NCI-H1417 treated with DMSO at 0.1 percent for 48 hours (cell line): Measurements from ENCODE around the gene ZNF710.

Experiments
- DNase-seq: peaks from one replicate; lab custom pipeline; 2025; lab: John Stamatoyannopoulos, UW

The ZNF710 gene

DNA sequence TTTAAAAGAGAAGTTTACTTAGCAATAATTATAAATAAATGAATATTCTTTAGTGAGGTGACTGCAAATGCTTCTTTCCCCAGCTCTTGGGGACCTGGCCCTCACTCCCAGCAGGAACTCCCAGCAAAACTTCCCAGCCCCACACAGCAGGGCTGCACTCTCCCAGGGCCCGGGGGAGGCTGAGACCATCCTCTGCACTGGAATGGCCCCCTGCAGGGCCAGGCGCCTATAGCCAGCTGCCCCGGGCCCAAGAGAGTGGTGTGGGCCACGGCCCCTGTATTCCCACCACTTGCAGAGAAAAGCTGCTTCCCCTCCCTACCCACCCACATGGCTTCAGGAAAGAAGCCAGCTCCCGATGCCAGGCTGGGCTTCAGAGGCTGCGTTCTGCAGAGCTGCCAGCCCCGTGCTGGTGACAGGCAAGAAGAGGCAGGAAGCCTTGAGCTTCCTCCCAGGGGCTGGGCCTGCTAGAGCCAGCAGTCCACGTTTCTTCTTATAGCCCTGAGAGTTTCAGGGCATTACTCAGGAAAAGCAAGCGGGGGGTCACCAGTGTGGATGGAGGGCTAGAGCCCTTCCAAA is 81.1 kb downstream of the ZNF710 start:
- DNase-seq, result no peak

DNA sequence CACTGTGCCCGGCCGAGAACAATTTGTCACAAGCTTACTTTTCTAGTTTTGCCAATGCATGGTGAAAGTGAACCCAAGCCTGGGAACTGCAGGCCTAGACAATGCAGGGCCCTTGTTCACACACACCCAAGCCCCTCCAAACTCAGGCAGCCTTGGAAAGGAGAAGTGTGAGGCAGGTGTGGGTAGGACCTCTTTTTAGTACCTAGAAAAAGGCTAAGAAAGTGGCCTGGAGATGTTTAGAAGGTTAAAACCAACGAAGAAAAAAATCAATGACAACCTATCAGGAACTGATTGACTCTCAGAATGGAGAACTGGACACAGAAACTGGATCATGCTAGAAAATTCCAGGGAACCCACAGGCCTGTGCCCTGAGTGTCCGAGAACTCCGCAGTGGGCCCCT is 82.3 kb downstream of the ZNF710 start:
- no peak for DNase-seq

DNA sequence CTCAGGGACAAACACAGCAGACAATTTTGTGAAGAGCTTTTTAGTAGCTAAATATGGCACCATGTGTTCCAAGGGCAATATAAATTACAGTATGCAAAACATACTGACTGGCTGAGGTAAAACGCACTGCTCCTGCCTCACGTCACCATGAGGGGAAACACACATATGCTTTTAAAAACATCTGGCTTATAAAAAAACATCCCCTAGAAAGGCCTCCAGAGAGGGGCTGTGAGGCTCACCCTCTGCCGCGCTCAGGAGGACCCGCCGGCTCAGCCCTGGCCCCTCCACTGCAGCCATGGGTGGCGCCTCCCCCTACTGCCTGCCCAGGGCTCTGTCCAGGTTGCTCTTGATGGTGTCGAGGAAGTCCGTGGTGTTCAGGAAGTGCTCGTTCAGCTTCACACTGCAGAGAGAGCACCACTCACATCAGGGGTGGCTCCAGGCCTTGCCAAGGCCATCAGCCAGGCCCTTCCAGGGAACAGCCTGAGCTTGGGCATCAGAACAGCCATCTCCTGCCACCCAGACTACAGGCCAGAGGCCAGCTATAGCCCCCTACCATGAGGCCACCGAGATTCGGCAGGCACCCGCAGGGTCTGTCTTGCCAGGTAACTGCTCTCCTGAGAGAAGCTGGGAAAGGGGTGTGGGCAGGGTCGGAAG is 83.0 kb downstream of the ZNF710 start:
- DNase-seq, result no peak

DNA sequence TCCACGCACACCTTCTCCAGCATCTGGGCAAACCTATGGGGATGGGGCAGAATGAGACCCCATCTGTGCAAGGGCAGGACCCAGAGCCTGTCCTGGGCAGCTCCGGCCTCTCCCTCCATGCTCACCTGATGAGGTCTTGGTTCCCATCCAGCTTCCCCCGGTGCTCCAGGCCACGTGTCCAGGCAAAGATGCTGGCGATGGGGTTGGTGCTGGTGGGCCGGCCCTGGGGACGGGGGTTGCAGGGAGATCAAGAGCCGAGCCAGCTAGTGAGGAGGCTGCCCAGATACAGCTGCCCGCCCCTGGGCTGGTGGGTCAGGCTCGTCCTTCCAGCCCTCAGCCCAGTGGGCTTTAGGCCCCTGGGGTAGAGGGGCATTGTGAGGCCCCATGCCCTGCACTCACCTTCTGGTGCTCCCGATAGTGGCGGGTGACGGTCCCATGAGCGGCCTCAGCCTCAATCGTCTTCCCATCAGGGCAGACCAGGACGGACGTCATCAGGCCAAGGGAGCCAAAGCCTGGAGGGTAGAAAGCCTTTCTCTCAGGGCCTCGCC is 83.8 kb downstream of the ZNF710 start:
- DNase-seq, result no peak

DNA sequence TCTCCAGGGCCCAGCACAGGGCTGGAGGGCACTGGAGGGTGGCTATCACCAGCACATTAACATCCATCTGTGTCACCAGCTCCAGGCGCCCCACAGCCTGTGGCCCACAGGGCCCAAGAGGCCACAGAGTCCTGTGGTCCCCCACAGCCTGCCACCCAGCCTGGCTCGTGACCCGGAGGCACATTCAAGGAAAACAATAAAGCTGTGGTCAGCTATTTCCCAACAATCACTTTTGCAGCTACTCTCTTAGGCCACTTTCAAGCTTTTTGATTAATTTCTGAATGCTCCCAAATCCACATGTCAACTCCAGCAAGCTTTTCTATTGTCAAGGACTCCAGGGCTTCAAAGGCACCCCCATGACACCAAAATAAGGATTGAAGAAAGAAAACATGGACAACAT is 84.4 kb downstream of the ZNF710 start:
- no peak for DNase-seq

DNA sequence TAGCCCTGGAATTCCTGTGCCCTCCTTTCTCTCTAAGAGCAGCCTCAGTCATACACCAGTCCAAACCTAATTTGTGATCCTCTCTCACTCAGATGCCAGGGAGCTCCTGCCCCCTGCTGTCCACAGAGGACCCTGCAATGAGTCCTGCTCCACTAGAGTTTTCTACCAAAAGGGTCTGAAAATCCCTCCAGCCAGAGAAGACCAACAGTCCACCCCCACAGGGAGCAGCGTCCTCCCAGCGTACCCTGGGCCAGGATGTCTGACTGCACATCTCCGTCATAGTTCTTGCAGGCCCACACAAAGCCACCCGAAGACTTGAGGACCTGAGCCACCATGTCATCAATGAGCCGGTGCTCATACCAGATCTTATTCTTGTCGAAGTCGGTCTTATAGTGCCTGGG is 85.7 kb downstream of the ZNF710 start:
- no peak for DNase-seq

DNA sequence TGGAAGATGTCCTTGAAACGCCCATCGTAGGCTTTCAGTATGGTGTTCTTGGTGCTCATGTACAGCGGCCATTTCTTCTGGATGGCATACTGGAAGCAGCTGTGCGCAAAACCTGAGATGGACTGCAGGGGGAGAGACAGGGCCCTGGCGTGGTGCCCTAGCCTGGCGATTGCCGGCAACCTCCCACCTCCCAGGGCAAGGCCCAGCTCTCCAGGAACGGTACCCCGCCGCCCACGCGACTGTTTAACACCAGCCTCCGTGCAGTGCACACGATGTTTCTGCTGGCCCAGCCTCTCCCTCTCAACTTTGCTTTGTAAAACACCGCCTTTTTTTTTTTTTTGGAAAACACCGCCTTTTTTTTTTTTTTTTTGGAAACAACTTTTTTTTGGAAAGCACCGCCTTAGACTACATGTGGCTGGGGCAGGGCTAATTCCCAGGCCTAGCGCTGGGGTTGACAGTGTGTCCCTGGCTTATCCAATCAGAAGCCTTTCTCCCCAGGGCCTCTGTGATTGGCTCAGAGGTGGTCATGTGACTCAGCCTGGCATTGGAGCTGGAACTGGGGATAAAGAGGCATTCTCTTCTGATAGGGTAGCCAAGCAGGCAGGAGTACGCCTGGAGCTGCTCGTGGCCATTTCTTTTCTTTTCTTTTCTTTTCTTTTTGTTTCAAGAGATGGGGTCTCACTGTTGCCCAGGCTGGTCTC is 86.5 kb downstream of the ZNF710 start:
- DNase-seq, result no peak

DNA sequence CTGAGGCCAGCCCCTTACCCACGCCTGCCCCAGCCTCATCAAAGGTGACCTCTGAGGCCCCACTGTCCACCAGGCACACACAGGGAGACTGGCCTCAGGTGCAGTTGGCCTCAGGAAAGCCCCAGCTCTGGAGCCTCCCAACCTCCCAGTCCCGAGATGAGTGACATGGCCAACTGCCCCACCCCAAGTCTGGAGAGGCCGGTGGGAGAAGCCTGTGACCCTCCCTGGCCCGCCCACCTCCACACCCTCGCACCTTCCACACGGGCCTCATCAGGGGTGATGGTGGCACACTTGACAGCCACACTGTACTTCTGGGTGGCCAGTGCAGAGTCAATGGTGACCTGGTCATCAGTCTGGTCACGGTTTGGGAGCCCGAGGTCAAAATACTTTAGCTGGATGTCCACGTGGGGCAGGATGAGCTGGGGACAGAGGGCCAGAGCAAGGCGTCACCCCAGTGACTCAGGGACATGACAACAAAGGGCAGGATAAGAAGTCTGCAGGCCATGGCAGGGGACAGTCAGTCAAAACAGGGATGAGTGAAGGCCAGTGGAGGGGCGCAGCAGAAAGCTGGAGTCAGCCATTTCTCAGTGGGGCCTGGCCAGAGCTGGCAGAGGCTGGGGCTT is 89.2 kb downstream of the ZNF710 start:
- DNase-seq, result no peak

DNA sequence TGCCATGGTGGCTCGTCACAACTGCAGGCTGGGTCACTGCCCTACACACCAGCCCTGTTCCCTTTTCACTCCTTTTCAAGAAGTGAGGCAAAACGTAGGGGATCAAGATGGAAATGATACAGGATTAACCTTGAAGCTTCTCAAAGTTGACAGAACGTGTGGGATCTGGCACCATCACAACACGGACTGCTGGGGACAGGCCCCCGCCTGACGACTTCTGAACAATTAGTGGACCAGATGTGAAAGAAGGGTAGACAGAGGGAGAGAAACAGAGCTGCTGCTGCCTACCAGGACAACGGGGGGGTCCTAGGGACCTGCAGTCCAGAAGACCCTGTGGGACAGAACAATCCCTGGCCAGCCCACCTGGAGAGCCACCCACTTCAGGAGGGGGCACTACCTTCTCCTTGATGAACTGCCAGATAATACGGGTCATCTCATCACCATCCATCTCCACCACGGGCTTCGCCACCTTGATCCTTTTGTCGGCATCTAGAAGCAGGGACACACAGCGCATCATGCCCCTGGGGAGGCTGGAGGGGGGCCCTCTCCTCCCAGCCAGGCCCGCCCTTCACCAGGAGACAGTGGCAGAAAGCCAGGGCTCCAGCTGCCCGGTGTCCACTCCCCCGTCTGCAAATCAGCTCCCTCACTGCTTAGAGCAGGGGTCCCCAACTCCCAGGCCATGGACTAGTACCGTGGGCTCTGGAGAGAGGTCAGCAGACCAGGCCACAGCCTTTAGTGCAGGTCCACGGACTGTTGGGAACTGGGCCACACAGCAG is 90.2 kb downstream of the ZNF710 start:
- no peak for DNase-seq

DNA sequence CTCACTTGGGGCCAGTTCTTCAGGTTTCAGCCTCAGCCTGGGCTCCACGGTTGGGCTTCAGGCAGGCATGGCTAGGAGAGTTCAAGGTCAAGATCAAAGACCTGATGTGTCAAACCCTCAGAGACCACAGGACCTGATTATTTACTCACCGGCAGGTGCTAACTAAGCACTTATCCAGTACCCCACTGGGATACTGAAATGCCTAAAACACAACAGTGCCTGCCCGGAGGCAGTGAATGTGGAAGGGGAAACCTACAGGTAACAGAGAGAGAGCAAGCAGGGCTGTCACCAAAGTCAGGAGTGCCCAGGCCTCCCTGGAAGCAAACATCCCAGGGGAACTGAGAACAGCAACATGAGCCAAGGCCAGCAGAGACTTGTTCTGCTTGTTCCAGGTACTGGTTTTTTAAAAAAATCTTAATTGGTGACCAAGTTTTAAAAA is 94.4 kb downstream of the ZNF710 start:
- DNase-seq, result peak; percentile 28

DNA sequence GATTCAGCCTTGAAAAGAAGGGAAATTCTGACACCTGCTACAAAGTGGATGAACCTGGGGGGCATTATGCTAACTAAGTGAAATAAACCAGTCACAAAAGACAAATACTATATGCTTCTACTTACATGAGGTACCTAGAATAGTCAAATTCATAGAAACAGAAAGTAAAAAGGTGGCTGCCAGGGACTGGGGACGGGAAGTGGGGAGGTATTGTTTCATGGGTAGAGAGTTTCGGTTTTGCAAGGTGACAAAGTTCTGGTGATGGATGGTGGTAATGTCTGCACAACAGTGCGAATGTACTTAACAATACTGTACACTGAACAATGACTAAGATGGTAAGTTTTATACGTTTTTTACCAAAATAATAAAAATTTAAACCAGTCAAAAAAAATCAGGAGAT is 96.4 kb downstream of the ZNF710 start:
- DNase-seq, result no peak

DNA sequence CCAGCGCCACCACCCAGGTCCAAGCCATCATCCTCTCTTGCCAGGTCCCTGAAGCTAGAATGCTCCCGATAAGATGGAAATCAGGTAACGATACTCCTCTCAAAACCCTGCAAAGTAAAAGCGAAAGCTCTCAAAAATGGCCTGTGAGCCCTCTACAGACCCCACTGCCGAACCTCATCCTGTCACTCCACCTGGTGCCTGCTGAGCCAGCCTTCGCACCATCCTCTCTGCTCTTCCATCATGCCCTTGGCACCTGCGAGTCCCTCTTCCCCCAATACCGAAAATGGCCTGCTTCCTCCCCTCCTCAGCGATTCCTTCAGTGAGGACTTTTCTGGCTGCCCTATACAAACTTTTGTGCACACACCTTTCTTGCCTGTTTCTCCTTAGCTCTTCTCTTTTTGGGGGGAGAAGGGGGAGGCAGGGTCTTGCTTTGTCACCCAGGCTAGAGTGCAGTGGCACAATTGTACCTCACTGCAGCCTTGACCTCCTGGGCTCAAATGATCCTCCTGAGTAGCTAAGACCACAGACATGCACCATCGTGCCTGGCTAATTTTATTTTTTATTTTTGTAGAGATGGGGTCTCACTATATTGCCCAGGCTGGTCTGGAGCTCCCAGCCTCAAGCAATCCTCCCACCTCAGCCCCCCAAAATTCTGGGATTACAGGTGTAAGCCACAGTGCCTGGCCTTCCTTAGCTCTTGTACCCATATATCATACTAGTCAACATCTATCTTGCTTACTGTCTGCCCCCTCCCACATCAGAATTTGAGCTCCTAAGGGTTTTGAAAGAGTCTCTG is 98.1 kb downstream of the ZNF710 start:
- DNase-seq, result no peak

DNA sequence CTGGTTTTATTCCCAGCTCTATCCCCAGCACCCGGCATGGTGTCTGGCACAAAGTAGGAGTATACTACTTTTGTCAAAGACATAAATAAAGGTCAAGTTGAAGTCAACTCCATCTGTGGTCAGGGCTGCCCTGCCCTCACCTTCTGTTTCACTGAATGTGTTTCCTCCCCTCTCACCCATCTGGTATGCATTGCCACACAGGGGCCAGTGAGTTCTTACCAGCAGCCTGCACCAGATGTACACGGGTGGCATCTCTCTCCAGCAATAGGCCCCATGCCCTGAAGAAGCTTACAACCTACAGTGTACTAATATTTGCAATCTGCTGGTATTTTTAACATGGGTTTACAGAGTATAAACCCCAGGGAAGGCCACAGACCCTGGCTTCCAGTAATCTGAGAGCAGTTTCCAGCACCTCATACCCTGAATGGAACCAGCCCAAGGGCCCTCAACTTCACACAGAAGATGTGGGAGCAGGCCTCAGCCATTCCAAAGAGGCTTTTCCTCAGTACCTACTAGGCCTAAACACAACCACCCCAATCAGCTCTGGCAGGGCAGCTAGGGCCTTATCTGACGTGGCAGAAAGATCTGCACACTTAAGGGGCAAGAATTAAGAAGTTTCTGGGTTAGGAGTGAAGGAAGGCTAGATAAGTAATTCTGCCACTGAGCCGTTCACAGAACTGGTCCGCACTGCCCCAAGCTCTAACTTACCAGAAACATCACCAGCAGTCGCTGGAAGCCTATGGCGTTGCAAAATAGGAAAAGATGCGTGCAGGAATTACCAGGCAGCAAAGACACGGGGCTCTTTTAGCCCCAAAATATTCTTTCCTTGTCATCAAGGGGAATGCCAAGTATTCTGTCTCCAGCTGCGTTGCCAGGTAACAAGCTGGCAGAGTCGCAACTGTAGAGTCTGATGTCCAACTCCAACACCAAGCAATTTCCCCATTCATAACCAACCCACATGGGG is 99.0 kb downstream of the ZNF710 start:
- no peak for DNase-seq

DNA sequence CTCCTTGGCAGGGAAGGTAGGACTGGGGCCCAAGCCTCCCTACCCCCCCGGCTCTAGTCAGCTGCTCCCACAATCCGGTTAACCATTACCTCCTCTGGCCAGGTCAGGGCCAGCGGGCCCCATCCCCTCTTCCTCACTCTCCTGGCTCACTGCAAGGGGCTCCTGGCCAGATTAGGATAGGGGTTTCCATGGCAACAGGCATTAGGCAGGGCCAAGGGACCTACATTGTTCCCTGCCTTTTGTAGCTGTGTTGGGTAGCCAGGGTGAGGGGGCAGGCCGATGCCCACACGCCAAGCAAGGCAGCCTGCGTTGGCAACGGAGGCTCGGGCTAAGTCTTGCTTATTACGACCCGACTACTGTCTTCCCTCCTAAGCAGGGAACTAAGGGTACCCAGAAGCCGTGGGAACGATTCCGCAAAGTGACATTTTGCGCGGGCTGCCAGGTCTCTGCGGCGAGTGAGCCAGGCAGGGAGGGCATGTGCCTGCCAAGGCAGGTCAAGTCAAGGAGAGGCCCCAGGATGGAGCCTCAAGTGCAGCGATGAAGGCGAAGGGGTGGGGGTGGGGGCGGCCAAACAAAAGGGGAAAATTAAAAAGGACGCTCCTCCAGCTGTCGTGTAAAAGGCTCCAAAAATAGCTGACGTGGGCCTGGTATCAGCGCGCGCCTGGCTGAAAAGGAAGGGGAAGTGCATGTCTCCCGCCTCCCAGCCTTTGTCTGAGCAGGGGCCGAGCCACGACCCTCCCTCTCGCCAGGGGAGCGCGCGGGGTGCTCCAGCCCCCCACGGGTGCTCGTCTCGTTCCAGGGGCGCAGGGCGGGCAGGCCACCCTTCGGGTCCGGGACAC is 100.2 kb downstream of the ZNF710 start:
- DNase-seq, result no peak

DNA sequence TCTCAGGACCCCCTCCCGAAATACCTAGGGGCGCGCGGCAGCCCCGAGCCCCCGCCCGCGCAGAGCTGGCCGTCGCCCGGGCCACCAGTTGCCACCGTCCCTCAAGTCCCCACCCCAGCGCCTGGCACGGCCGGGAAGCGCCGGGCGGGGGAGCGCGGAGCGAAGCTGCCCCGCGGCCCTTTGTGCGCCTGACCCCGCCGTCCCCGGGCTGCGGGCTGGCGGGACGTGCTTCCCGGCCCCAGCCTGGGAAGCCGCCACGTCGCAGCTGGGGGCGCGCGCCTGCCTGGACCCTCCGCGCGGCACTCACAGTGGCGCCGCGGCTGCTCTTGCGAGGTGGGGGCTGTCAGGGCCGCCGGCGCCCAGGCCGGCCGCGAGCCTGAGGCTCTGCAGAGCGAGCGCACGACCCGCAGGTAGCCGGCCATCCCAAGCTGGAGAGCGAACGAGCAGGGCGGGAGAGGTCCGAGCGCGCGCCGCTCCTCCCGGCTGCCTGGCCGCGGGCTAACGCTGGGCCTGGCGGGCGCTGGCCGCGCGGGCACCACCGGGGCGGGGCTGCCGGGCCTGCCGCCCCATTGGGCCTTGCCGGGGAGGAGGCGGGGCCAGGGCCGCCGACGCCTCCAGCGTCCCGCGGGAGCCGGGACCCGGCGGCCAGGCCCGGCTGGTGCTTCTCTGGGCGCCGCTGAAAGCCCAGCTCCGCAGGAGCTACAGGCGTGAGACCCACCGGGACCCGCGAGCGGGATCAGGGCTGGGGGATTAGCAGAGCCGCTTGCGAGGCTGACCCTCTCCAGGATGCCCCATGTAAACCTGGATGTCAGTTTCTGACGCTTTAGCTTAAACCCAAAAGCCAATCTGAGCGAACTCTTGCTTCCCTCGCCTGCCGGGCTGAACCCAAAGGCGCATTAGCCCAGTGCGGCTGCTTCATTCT is 101.1 kb downstream of the ZNF710 start, which contains the start of gene IDH2:
IDH2 (minus strand) TSS at position 500 of the 922 bp plus-strand sequence; CDS start at position 422, 78 bp downstream.
- no peak for DNase-seq

DNA sequence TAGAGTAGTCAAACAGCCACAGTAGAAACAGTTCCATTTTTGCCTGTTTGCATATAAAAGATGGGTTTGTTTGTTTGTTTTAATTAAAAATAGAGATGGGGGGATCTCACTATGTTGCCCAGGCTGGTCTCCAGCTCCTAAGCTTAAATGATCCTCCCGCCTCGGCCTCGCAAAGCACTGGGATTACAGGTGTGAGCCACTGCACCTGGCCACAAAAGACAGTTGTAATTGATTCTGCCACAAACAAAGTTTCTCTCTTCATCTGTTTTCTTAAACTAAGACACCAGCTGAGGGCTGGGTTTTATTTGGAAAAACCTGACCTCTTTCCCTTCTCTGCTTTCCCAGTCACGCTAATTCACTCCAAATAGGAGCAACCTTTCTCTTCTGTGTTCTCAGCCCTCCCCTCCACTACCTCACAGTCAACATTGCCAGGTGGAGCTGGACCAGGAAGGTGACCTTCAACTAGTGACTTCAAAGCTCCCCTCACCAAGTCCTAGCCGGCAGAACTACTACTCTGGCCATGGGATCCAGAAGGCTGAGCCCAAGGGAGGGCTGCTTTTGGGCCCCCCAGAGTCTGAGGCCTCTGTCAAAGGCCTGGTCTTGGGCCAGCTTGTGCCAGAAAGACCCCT is 102.7 kb downstream of the ZNF710 start:
- DNase-seq, result no peak

DNA sequence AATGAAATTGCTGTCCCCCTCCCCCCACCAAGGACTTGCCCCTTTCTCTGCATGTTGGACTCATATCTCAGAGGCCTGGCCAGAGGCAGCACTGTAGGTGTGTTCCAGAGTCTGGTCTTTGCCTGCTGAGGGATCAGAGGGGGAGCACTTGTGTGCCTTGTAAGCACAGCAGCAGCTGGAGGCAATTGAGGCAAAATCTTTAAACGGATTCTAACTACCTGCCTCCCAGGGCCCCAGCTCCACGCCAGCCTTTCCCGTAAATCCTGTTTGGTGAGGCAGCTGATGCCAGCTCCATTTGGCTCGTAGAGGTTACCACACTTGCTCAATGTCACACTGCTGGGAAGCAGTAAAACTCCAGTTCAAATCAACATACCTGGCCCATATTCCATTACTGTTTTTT is 103.4 kb downstream of the ZNF710 start:
- DNase-seq, result no peak
